CD4-positive, alpha-beta memory T cell (primary cell): ENCODE results near the gene CYP4F12. TPM values are rescaled to one million over a fixed set of nuclear protein-coding genes. Genes with fewer than 3 reads are reported as not detected.
A peak's percentile ranks its signal among the peaks of the same experiment; 100 is the strongest.

ENCODE experiments used
- CTCF ChIA-PET: fragments of 350-600 bp; sonication (Branson Sonifier 250); formaldehyde crosslinking; loops from one replicate; lab custom pipeline; 2021; ENCODE audit warnings: inconsistent platforms; ENCODE audit not compliant: partially characterized antibody; lab: Charles Lee
- POLR2A ChIA-PET: fragments of 350-600 bp; sonication (Branson Sonifier 250); formaldehyde crosslinking; loops from one replicate; lab custom pipeline; 2021; ENCODE audit not compliant: partially characterized antibody; lab: Charles Lee
- DNase-seq, 5 donors: peaks; one replicate each; pipeline versions ENCODE4 v3.0.0 to v3.0.0-alpha.2; 2020 to 2022; ENCODE audit warnings: mixed read lengths in 1 of 5
- H3K27ac ChIP-seq: one replicate; pipeline ENCODE4 v1.7.0; 2013; ENCODE audit warnings: low read depth, low read length
- H3K27me3 ChIP-seq: 2 replicates; pipeline ENCODE4 v1.7.0; 2013; ENCODE audit warnings: mild to moderate bottlenecking, low read length, moderate library complexity; ENCODE audit not compliant: insufficient read depth
- H3K36me3 ChIP-seq: 2 replicates; pipeline ENCODE4 v1.7.0; 2013; ENCODE audit warnings: mild to moderate bottlenecking, low read length, moderate library complexity; ENCODE audit not compliant: insufficient read depth
- H3K4me1 ChIP-seq: 2 replicates; pipeline ENCODE4 v1.7.0; 2013; ENCODE audit warnings: mild to moderate bottlenecking, low read length, moderate library complexity; ENCODE audit not compliant: insufficient read depth
- H3K4me3 ChIP-seq, 2 donors: one replicate each; pipeline ENCODE4 v1.7.0; 2013; ENCODE audit warnings: low read length in 2 of 2, mild to moderate bottlenecking in 1 of 2
- H3K9me3 ChIP-seq, 2 donors: one replicate each; pipeline ENCODE4 v1.7.0; 2013; ENCODE audit warnings: low read length in 2 of 2, control low read depth in 1 of 2; ENCODE audit not compliant: control insufficient read depth in 1 of 2
- H3K27ac Mint-ChIP-seq, 7 donors: one replicate each; pipeline ENCODE4 v1.8.0; 2020 to 2021; ENCODE audit warnings: mixed read lengths in 7 of 7, mild to moderate bottlenecking in 6 of 7, inconsistent platforms in 3 of 7, moderate library complexity in 3 of 7
- H3K27me3 Mint-ChIP-seq, 2 donors: one replicate each; pipeline ENCODE4 v1.8.0; 2020 to 2021; ENCODE audit warnings: mixed read lengths in 2 of 2
- H3K36me3 Mint-ChIP-seq, 2 donors: one replicate each; pipeline ENCODE4 v1.8.0; 2020 to 2021; ENCODE audit warnings: mixed read lengths in 2 of 2, inconsistent platforms in 1 of 2, mild to moderate bottlenecking in 1 of 2
- H3K4me1 Mint-ChIP-seq, 4 donors: one replicate each; pipeline ENCODE4 v1.8.0; 2020 to 2021; ENCODE audit warnings: mixed read lengths in 4 of 4, mild to moderate bottlenecking in 1 of 4
- H3K4me3 Mint-ChIP-seq, 8 donors: one replicate each; pipeline ENCODE4 v1.8.0; 2020 to 2021; ENCODE audit warnings: mixed read lengths in 8 of 8, mild to moderate bottlenecking in 7 of 8, moderate library complexity in 6 of 8, inconsistent platforms in 3 of 8
- H3K9me3 Mint-ChIP-seq, 8 donors: one replicate each; pipeline ENCODE4 v1.8.0; 2020 to 2021; ENCODE audit warnings: mixed read lengths in 8 of 8, mild to moderate bottlenecking in 5 of 8, inconsistent platforms in 3 of 8, moderate library complexity in 1 of 8
- intact Hi-C: fragments of 100-400 bp; cut with micrococcal nuclease; formaldehyde crosslinking; loops from one replicate; pipeline ENCODE4 v1.15.1; 2023
- polyA plus RNA-seq, 2 donors: library from polyadenylated mRNA; unstranded; fragments of 300-500 nt; fragmentation: Illumina TruSeq; gene quantifications; one replicate each; pipeline ENCODE4 v1.2.3, GENCODE V29; 2021
- total RNA-seq, 2 experiments: library from RNA; stranded (reverse); gene quantifications; one replicate each; pipeline ENCODE4 v1.2.3, GENCODE V29; 2021

The CYP4F12 gene
- total and polyA plus RNA-seq, 4 experiments from 2014 or later: 0.22 to 5.2 (median 2.2) TPM

- DNase-seq: no peak
- intact Hi-C loops: no loop called here
- Histone ChIP-seq H3K27ac (no peak overlapping the region), H3K27me3 (no peaks in the 10 kb centered on the region), H3K9me3 (no peaks in the 10 kb centered on the region), H3K4me3 (no peak overlapping the region), H3K36me3 (no peaks in the 10 kb centered on the region), H3K4me1 (no peaks in the 10 kb centered on the region)
- POLR2A ChIA-PET: no interaction called here
- H3K4me1 Mint-ChIP-seq: peaks cover 0 to 12% (median under 1%) of the 10 kb centered on the region in 4 donors
- H3K9me3 Mint-ChIP-seq: peaks cover 0 to 6% (median 2%) of the 10 kb centered on the region in 8 donors
- H3K36me3 Mint-ChIP-seq: peaks cover 0 to 20% of the 10 kb centered on the region in 2 donors
- peaks cover 14 to 21% of the 10 kb centered on the region in 2 donors for H3K27me3 Mint-ChIP-seq
- no peak overlapping the region for H3K4me3 Mint-ChIP-seq
- CTCF ChIA-PET: no interaction called here
- H3K27ac Mint-ChIP-seq: no peak overlapping the region
Observed at GRCh38 chr19:15680478-15681322, 7.8 kb downstream of the CYP4F12 start.

DNA sequence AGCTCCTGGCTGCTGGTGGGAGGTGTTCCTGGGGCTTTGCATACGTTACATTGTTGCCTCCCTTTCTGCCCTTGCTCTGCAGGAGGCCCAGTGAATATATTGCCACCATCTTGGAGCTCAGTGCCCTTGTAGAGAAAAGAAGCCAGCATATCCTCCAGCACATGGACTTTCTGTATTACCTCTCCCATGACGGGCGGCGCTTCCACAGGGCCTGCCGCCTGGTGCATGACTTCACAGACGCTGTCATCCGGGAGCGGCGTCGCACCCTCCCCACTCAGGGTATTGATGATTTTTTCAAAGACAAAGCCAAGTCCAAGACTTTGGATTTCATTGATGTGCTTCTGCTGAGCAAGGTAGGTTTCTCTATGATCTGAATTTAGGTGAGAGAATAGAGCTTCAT lies 10.5 kb downstream of the CYP4F12 start:
- intact Hi-C loops: no loop called here
- peaks cover 0 to 2% of the 10 kb centered on the region in 2 donors for H3K9me3 ChIP-seq
- H3K27ac ChIP-seq: no peak overlapping the region
- no peak for DNase-seq
- Mint-ChIP-seq H3K9me3 (peaks cover 0 to 14% (median 12%) of the 10 kb centered on the region in 8 donors), H3K4me1 (no peaks in the 10 kb centered on the region), H3K27ac (no peak overlapping the region), H3K27me3 (peaks cover 19 to 31% of the 10 kb centered on the region in 2 donors), H3K36me3 (peaks cover 0 to 13% of the 10 kb centered on the region in 2 donors), H3K4me3 (no peak overlapping the region)
- H3K4me1 ChIP-seq: no peaks in the 10 kb centered on the region
- H3K4me3 ChIP-seq: no peak overlapping the region
- H3K27me3 ChIP-seq: no peaks in the 10 kb centered on the region
- ChIA-PET CTCF (interaction anchor here (0.6 kb wide), 1 partner anchor 341 kb away, joined by 3 read pairs; no protein-coding TSS in a partner anchor), POLR2A (no interaction called here)
- no peaks in the 10 kb centered on the region for H3K36me3 ChIP-seq

- H3K4me3 ChIP-seq: no peak overlapping the region
- peaks cover 21 to 32% of the 10 kb centered on the region in 2 donors for H3K27me3 Mint-ChIP-seq
Observed at GRCh38 chr19:15684828-15685227, 11.9 kb downstream of the CYP4F12 start.

DNA sequence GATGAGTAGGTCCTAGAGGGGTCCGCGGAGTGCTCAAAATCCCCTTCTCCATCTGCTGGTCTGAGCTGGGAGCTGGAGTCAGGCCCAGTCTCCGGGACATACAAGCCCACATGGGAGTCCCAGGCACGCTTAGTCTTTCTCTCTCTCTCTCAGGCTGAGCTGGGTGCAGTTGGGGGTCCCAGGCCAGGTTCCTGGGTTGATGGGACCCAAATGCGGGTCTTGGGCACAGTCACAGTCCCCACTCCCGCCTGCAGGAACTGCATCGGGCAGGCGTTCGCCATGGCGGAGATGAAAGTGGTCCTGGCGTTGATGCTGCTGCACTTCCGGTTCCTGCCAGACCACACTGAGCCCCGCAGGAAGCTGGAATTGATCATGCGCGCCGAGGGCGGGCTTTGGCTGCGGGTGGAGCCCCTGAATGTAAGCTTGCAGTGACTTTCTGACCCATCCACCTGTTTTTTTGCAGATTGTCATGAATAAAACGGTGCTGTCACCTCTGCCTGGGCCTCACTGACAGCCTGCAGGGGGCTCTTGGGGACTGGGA lies 23.8 kb downstream of the CYP4F12 start:
- ChIA-PET CTCF (no interaction called here), POLR2A (interaction anchor here (0.7 kb wide), 1 partner anchor 86 kb away, joined by 3 read pairs; no protein-coding TSS in a partner anchor)
- no peaks in the 10 kb centered on the region for H3K36me3 Mint-ChIP-seq
- DNase-seq: no peak
- peaks cover 21 to 25% of the 10 kb centered on the region in 2 donors for H3K27me3 Mint-ChIP-seq
- no peaks in the 10 kb centered on the region for H3K36me3 ChIP-seq
- intact Hi-C loops: no loop called here
- H3K4me1 ChIP-seq: no peaks in the 10 kb centered on the region
- H3K4me1 Mint-ChIP-seq: no peaks in the 10 kb centered on the region
- no peak overlapping the region for H3K27ac ChIP-seq
- no peak overlapping the region for H3K4me3 ChIP-seq
- H3K4me3 Mint-ChIP-seq: no peak overlapping the region
- H3K9me3 Mint-ChIP-seq: peaks cover 0 to 8% (median 2%) of the 10 kb centered on the region in 8 donors
- H3K27ac Mint-ChIP-seq: no peak overlapping the region
- H3K9me3 ChIP-seq: no peaks in the 10 kb centered on the region
- H3K27me3 ChIP-seq: peaks cover 3% of the 10 kb centered on the region

More at GRCh38 chr19:15684828-15685227, 11.9 kb downstream of the CYP4F12 start:
- DNase-seq: no peak
- no peaks in the 10 kb centered on the region for H3K4me1 ChIP-seq
- H3K27me3 ChIP-seq: no peaks in the 10 kb centered on the region
- H3K4me1 Mint-ChIP-seq: no peaks in the 10 kb centered on the region
- intact Hi-C loops: no loop called here
- H3K9me3 Mint-ChIP-seq: peaks cover 0 to 26% (median 15%) of the 10 kb centered on the region in 8 donors
- no peak overlapping the region for H3K27ac ChIP-seq
- CTCF ChIA-PET: no interaction called here
- H3K4me3 Mint-ChIP-seq: no peak overlapping the region
- peaks cover 0 to 4% of the 10 kb centered on the region in 2 donors for H3K9me3 ChIP-seq
- H3K27ac Mint-ChIP-seq: no peak overlapping the region
- no peaks in the 10 kb centered on the region for H3K36me3 ChIP-seq
- H3K36me3 Mint-ChIP-seq: peaks cover 0 to 13% of the 10 kb centered on the region in 2 donors
- POLR2A ChIA-PET: no interaction called here

- peaks cover 0 to 8% (median 6%) of the 10 kb centered on the region in 8 donors for H3K9me3 Mint-ChIP-seq
- H3K4me1 ChIP-seq: no peaks in the 10 kb centered on the region
- no peaks in the 10 kb centered on the region for H3K9me3 ChIP-seq
- no peak overlapping the region for H3K27ac ChIP-seq
- intact Hi-C loops: no loop called here
- no peak overlapping the region for H3K27ac Mint-ChIP-seq
- peaks cover 3% of the 10 kb centered on the region for H3K27me3 ChIP-seq
- H3K27me3 Mint-ChIP-seq: peaks cover 20 to 35% of the 10 kb centered on the region in 2 donors
- no peak overlapping the region for H3K4me3 Mint-ChIP-seq
- no peaks in the 10 kb centered on the region for H3K36me3 Mint-ChIP-seq
- H3K4me3 ChIP-seq: no peak overlapping the region
- H3K36me3 ChIP-seq: no peaks in the 10 kb centered on the region
- H3K4me1 Mint-ChIP-seq: no peaks in the 10 kb centered on the region
- no peak for DNase-seq
- ChIA-PET POLR2A (no interaction called here), CTCF (no interaction called here)
Observed at GRCh38 chr19:15701757-15702533, 29.1 kb downstream of the CYP4F12 start.

- no peaks in the 10 kb centered on the region for H3K36me3 Mint-ChIP-seq
- Histone ChIP-seq H3K27me3 (peaks cover 3% of the 10 kb centered on the region), H3K36me3 (no peaks in the 10 kb centered on the region), H3K27ac (no peak overlapping the region), H3K4me1 (no peaks in the 10 kb centered on the region), H3K4me3 (no peak overlapping the region), H3K9me3 (no peaks in the 10 kb centered on the region)
- ChIA-PET CTCF (no interaction called here), POLR2A (no interaction called here)
- H3K27me3 Mint-ChIP-seq: peaks cover 20 to 35% of the 10 kb centered on the region in 2 donors
- intact Hi-C loops: no loop called here
- DNase-seq: peak in 2 of 5 donors; percentile 4 to 5
- no peak overlapping the region for H3K27ac Mint-ChIP-seq
- H3K9me3 Mint-ChIP-seq: peaks cover 0 to 9% (median 6%) of the 10 kb centered on the region in 8 donors
- H3K4me1 Mint-ChIP-seq: no peaks in the 10 kb centered on the region
- no peak overlapping the region for H3K4me3 Mint-ChIP-seq
Observed at GRCh38 chr19:15702534-15702930, 29.6 kb downstream of the CYP4F12 start.

GRCh38 chr19:15714638-15715037 lies 41.8 kb downstream of the CYP4F12 start:
- Histone ChIP-seq H3K36me3 (no peaks in the 10 kb centered on the region), H3K4me1 (no peaks in the 10 kb centered on the region), H3K27me3 (no peaks in the 10 kb centered on the region), H3K27ac (no peak overlapping the region), H3K9me3 (no peaks in the 10 kb centered on the region), H3K4me3 (no peak overlapping the region)
- intact Hi-C loops: no loop called here
- ChIA-PET POLR2A (no interaction called here), CTCF (no interaction called here)
- Mint-ChIP-seq H3K27me3 (peaks cover 7 to 16% of the 10 kb centered on the region in 2 donors), H3K4me1 (peaks cover 0 to 1% (median 0%) of the 10 kb centered on the region in 4 donors), H3K4me3 (no peak overlapping the region), H3K27ac (no peak overlapping the region), H3K36me3 (no peaks in the 10 kb centered on the region), H3K9me3 (peaks cover 0 to 3% (median 0%) of the 10 kb centered on the region in 8 donors)
- no peak for DNase-seq
